Effector CD4-positive, alpha-beta T cell (primary cell): Measurements from ENCODE around the gene STX11.

Experiments
- DNase-seq: peaks from one replicate; pipeline ENCODE4 v3.0.0-alpha.2; 2020

The STX11 gene

DNA sequence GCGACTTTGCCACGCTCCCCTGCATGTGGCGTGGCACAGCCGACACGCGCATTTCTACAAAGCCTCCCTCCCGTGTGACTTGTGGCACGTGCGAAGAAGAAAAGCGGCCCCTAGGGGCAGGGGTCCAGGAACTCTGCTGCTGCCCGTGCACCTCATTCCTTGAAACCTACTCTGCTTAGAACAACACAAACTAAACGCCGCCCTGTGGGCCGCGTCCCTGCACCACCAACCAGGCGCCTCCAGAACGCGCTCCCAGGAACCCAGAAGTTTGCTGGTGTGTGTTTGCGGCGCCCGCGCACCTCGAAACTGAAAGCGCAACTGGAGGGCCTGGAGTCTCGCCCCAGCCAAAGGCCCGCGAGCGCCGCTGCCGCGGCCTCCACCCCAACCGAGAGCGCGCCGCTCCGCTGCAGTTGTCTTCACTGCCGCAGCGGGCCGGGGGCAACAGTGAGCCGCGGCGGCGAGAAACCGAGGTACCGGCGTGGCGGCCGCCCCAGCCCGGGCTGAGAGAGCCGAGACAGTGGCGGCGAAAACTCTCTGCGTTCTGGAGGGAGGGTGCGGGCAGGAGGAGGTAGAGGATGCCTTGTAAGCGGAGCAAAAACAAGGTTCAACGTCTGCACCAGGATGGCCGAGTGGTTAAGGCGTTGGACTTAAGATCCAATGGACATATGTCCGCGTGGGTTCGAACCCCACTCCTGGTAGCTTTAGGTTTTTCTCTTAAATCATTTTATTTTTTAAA, 65.8 kb downstream of the STX11 start:
- DNase-seq: peak; percentile 86

DNA sequence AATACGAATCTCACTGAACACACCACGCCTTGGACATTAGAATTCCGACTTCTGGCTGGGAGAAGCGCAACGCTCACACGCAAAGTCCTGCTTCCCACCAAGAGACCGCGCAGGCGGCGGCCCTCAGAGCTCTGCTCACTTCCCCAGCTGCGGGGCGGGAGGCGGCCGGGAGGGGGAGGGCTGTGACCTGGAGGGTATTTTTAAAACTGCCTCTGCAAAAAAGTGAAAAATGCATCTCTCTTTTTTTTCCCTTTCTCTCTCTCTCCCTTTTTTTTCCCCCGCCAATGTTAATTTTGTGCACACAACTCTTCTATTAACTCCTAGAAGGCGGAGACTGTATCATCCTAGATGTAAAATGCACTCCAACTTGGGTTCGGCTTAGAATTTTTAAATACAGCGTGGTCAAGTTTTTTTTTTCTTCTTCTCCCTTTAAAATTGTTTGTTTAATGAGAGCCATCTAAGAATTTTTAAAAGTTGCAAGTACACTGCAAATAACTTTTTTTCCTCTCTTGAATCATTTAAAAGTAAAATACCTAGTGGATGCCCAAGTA, 66.4 kb downstream of the STX11 start:
- no peak for DNase-seq

DNA sequence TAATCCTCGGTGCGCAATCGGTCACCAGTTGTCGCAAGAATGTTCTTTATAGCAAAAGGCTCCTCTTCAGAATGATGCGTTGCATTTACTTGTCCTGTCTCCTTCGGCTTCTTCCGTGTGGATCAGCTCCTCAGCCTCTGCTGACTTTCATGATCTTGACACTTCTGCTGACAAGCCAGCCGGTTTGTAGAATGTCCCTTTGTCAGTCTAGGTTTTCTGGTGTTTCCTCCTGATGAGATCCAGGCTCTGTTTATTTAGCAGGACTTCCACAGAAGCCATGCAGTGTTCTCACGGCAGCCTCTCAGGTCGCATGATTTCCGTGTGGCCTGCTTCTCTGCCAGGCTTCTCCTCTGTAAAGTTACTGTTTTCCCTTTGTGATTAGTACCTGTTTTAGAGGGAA, 66.9 kb downstream of the STX11 start:
- no peak for DNase-seq

DNA sequence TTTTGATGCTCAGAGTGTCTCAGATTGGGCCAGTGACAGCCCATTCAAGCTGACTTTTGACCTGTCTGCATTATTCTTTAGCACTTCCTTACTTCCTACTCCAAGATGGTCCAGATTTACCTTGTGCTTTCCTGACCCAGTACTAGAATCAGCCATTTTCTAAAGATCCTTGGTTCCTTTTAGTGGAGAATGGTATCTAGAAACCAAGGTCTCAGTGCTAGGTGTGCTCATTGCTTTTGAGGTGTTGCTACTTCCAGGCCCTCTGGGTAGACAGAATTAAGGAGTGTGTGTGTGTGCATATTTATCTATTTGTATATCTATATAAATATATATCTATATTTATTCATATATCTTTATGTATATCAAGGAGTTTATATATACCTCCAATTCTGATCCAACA, 67.5 kb downstream of the STX11 start:
- no peak for DNase-seq

DNA sequence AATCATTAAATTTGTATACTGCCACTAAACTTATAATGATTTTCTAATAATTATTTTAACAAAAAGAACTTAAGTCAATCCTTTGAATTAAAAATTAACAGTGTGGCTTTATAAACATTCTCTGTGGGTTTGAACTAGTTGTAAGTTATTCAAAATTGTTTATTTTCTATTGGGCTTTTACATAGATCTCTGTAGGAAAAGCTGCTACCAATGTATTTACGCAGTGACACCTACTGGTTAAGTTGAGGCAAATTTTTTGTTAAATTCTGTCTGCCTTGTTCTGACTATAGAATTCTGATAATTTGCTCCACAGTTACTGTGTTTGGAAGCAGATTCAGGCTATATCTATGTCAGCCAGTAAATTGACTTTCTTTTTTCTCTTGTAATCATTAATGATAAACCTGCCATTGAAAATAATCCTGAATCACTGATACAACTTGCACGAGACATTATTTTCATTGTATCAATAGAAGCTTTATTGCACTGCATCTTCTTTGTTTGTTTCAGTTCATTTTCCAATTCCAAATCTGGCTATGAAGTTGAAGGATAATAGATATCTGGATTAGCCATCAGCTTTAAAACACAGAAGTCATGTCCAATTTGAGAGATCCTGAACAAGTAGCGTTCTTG, 68.9 kb downstream of the STX11 start:
- no peak for DNase-seq

DNA sequence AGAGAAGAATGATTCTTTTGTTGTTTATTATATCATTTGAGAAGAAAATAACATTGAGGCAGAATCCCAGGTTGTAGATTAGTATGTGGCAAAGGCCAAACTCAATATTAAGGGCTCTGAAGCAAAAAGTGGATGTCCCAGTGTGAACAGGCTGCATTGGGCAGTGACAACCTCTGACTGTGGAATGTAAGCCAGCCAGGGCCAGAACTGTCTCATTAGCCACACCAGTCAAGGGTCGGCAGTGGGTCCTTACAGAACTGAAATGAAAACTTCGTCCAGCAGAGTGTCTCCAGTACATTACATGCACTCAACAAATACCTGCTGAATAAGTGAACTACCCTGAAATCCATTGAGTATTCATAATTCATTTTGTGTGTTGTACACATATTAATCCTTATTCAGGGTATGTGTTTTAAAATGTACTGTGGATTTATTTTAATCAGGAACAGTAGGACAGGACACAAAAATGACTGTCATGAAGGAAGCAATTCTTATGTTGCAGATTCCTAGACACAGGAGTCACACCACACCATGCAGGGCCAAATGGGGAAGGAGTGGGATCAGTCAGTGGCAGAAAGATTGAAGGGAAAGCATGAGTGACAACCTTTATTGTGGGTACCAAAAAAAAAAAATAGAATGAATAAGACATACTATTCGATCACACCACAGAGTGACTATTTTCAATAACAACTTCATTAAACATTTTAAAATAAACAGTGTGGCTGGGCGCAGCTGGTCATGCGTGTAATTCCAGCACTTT, 69.9 kb downstream of the STX11 start:
- DNase-seq: no peak

DNA sequence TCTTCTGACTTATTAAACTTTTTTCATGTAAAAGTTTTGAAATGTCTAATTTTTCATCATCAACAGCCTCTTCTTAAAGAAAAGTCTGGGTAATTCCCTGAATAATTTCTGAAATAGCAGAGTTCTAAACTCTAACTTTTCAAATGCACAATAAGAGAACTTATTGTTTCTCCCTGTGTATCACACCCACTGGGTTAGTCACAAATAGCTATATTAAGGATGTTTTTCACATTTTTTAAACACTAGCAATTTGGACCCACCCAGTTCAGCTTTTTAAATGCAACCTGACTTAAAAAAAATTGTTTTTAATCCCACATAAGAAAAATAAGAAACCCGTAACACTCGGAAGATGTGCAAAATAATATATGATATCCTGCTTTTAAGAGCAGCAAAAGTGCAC, 73.4 kb downstream of the STX11 start:
- DNase-seq: no peak

DNA sequence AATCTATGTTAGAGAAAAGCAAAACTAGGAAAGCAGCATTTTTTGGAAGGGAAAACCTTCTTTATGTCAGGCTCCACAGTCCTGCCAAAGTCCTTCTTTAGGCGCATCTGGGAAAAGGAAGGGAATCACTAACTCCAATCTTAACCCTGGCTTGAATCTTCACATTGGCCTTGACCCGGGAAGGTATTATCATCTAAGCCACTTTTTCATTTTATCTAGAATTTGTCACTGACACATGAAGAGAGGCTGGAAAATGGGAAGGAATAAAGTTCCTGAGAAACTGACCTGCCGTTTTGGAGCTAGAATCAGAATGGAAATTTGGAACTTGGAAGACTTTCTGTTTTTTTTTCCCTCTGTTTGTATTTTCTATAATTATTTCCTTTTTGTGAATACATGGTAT, 81.4 kb downstream of the STX11 start:
- DNase-seq: no peak

DNA sequence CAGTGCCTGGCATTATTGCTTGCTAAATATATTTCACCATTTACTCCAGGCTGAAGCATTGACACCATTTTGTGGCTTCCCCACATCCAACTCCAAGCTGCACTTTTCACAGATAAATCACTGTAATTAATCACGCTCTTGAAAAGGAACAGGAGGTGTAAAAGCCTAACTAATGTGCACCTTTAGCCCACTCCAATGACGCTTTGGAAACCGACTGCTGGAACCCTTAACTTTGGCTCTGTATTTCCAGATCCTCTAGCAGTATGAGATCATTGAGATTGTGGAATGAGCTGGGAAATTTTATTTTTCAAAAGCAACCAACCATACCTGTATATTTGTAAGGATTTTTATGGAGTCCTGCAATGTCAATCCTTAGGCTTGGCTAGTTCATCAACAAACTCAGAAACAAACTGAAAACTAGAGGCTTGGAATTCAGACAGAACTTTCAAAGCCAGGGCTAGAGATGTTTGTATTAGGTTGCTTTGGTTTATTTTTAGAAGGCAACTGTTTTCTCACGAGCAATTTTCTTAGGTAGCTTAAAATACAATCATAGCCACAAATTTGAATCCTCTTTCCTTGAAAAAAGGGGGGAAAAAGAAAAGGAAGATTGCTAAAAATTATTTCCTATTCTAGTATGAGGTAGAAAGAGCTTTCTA, 82.0 kb downstream of the STX11 start:
- DNase-seq: no peak

DNA sequence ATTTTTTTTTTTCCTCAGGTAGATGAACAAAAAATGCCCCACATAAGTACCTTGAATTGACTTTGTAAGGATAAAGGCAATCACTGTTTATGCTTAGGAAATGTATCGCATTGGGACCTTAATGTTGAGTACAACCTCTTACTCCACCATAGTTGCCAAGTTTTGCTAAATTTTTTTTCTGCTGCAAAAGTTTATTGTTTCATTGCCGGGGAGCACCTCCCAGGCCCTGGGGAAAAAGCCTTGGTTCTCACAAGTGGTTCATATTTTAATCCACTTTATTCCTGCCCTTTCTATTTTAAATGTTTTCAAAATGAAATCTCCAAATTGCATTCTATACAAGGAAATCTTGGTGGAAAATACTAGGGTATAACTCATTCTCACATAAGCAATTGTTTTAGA, 82.5 kb downstream of the STX11 start:
- no peak for DNase-seq

DNA sequence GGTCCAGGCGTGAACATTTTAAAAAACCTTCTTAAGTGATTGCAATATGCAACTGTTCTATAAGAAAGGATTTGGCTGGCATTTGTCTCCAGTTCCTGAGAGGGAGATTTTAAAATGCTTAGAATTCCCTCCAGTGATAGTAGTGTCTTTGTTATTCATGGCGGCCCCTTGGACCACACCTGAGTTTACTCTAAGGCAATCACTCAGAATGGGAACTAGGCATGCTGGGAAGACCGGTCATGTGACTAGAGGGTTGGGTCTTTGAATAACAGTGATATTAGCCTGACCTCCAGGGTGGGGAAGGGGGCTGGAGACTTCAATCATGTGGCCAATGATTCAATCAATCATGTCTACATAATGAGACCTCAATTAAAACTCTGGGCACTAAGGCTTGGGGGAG, 84.1 kb downstream of the STX11 start:
- DNase-seq: no peak

DNA sequence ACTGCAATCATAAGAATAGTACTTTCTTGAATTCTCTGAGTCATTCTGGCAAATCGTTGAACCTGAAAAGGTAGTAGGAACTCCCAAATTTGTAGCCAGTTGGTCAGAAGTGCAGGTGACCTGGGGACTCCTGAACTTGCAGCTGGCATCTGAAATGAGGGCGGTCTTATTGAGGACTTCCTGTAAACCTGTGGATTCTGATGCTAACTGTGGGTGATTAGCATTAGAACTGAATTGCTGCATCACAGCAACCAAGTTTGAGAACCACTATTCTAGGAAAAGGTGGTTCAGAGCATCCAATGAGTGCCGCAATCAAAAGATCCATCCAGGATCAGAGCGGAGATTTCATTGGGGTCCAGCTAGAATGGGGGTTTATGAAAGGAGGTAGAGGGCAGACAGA, 84.6 kb downstream of the STX11 start:
- no peak for DNase-seq
